Common myeloid progenitor, CD34-positive (primary cell): ENCODE results near the gene PPL.

Source experiments
- CTCF ChIA-PET: fragments of 350-600 bp; sonication (Branson Sonifier 250); formaldehyde crosslinking; loops from one replicate; lab custom pipeline; 2021; ENCODE audit warnings: antibody characterized with exemption; lab: Charles Lee
- POLR2A ChIA-PET: fragments of 350-600 bp; sonication (Branson Sonifier 250); formaldehyde crosslinking; loops from one replicate; lab custom pipeline; 2021; ENCODE audit warnings: antibody characterized with exemption; lab: Charles Lee
- DNase-seq, 3 donors: peaks; one replicate each; pipeline versions ENCODE4 v3.0.0 to v3.0.0-alpha.2; 2013
- H3K27ac ChIP-seq, 2 experiments: 1 replicate in 1 of 2; 2 replicates in 1 of 2; pipeline ENCODE4 v1.7.0; 2013; ENCODE audit warnings: inconsistent platforms in 2 of 2, low read length in 2 of 2, mild to moderate bottlenecking in 2 of 2, low read depth in 1 of 2, moderate library complexity in 1 of 2; ENCODE audit not compliant: severe bottlenecking in 2 of 2, insufficient read depth in 1 of 2, poor library complexity in 1 of 2
- H3K27me3 ChIP-seq, 5 experiments: replicated peaks in 2 of 5; 1 replicate in 3 of 5; 2 replicates in 2 of 5; pipeline versions ENCODE4 v1.6.1 to v1.7.0; 2013; ENCODE audit warnings: low read length in 4 of 5, mild to moderate bottlenecking in 2 of 5, moderate library complexity in 2 of 5, inconsistent platforms in 1 of 5; ENCODE audit not compliant: insufficient read depth in 5 of 5, control insufficient read depth in 4 of 5
- H3K36me3 ChIP-seq, 4 experiments: 1 replicate in 2 of 4; 2 replicates in 2 of 4; pipeline versions ENCODE4 v1.6.1 to v1.7.0; 2013; ENCODE audit warnings: low read length in 3 of 4, control low read depth in 1 of 4, mild to moderate bottlenecking in 1 of 4; ENCODE audit not compliant: control insufficient read depth in 4 of 4, insufficient read depth in 4 of 4
- H3K4me1 ChIP-seq, 4 experiments: 1 replicate in 3 of 4; 2 replicates in 1 of 4; pipeline versions ENCODE4 v1.6.1 to v1.7.1; 2013; ENCODE audit warnings: low read length in 3 of 4, mild to moderate bottlenecking in 3 of 4, control low read depth in 1 of 4, inconsistent platforms in 1 of 4, moderate library complexity in 1 of 4; ENCODE audit not compliant: control insufficient read depth in 4 of 4, insufficient read depth in 4 of 4; ENCODE audit errors: control extremely low read depth in 1 of 4
- H3K4me3 ChIP-seq, 7 experiments: 1 replicate in 4 of 7; 2 replicates in 3 of 7; pipeline versions ENCODE4 v1.5.1 to v1.7.0; 2013; ENCODE audit warnings: mild to moderate bottlenecking in 7 of 7, low read length in 6 of 7, moderate library complexity in 6 of 7, inconsistent platforms in 2 of 7, low read depth in 2 of 7, control low read depth in 1 of 7; ENCODE audit not compliant: insufficient read depth in 4 of 7, control insufficient read depth in 1 of 7; ENCODE audit errors: extremely low read depth in 1 of 7
- H3K9me3 ChIP-seq, 5 experiments: 1 replicate in 4 of 5; 2 replicates in 1 of 5; pipeline versions ENCODE4 v1.6.1 to v1.7.1; 2013; ENCODE audit warnings: low read length in 4 of 5, mild to moderate bottlenecking in 2 of 5, inconsistent platforms in 1 of 5, low read depth in 1 of 5, moderate library complexity in 1 of 5; ENCODE audit not compliant: control insufficient read depth in 4 of 5, insufficient read depth in 2 of 5; ENCODE audit errors: control extremely low read depth in 1 of 5
- WGBS: methylation state at CpG from one replicate; pipeline ENCODE4 v1.1.5; 2013; ENCODE audit not compliant: insufficient coverage; 5-methylcytosine and 5-hydroxymethylcytosine counted together

PPL gene

GRCh38 chr16:4876646-4877379 lies 60.1 kb downstream of the PPL start:
- Histone ChIP-seq H3K27me3 (no peaks in the 10 kb centered on the region), H3K27ac (no peak overlapping the region), H3K4me1 (no peaks in the 10 kb centered on the region), H3K9me3 (no peaks in the 10 kb centered on the region), H3K36me3 (peaks cover 28 to 94% (median 78%) of the 10 kb centered on the region in 4 experiments), H3K4me3 (no peak overlapping the region)
- CTCF ChIA-PET = no interaction called here
- POLR2A ChIA-PET = no interaction called here
- 97% methylated on average over 9 of the region's 11 CpGs for WGBS
- no peak for DNase-seq

GRCh38 chr16:4874666-4875065 lies 62.3 kb downstream of the PPL start:
- Histone ChIP-seq H3K9me3 (no peaks in the 10 kb centered on the region), H3K36me3 (peaks cover 23 to 92% (median 70%) of the 10 kb centered on the region in 4 experiments), H3K27ac (no peak overlapping the region), H3K4me1 (no peaks in the 10 kb centered on the region), H3K4me3 (no peak overlapping the region), H3K27me3 (no peaks in the 10 kb centered on the region)
- ChIA-PET POLR2A (no interaction called here), CTCF (interaction anchor here (1.0 to 2.1 kb wide), 3 partner anchors 10 to 13 kb away, joined by 4 to 7 read pairs (median 7); no protein-coding TSS in a partner anchor)
- WGBS = 97% methylated on average over 6 of the region's 8 CpGs
- DNase-seq = no peak

GRCh38 chr16:4873091-4873490 lies 63.9 kb downstream of the PPL start:
- no peaks in the 10 kb centered on the region for H3K9me3 ChIP-seq
- H3K4me3 ChIP-seq = no peak overlapping the region
- H3K27me3 ChIP-seq = no peaks in the 10 kb centered on the region
- peaks cover 17 to 92% (median 72%) of the 10 kb centered on the region in 4 experiments for H3K36me3 ChIP-seq
- no peaks in the 10 kb centered on the region for H3K4me1 ChIP-seq
- ChIA-PET CTCF (interaction anchor here (0.9 to 2.1 kb wide), 4 partner anchors 8 to 80 kb away, joined by 3 to 7 read pairs (median 5); no protein-coding TSS in a partner anchor), POLR2A (no interaction called here)
- 100% methylated on average over 3 of the region's 3 CpGs for WGBS
- no peak overlapping the region for H3K27ac ChIP-seq
- DNase-seq = no peak

GRCh38 chr16:4871071-4871470 lies 65.9 kb downstream of the PPL start:
- ChIA-PET CTCF (no interaction called here), POLR2A (no interaction called here)
- H3K27me3 ChIP-seq = no peaks in the 10 kb centered on the region
- no peaks in the 10 kb centered on the region for H3K4me1 ChIP-seq
- no peak overlapping the region for H3K27ac ChIP-seq
- peaks cover 22 to 88% (median 64%) of the 10 kb centered on the region in 4 experiments for H3K36me3 ChIP-seq
- WGBS = 93% methylated on average over 4 of the region's 4 CpGs
- H3K9me3 ChIP-seq = no peaks in the 10 kb centered on the region
- no peak overlapping the region for H3K4me3 ChIP-seq
- DNase-seq = no peak

GRCh38 chr16:4870138-4870671 lies 66.7 kb downstream of the PPL start:
- DNase-seq = no peak
- Histone ChIP-seq H3K4me3 (no peak overlapping the region), H3K36me3 (peaks cover 18 to 81% (median 59%) of the 10 kb centered on the region in 4 experiments)

GRCh38 chr16:4869147-4869805 lies 67.7 kb downstream of the PPL start:
- ChIA-PET CTCF (no interaction called here), POLR2A (interaction anchor here (0.7 kb wide), 1 partner anchor 173 kb away, joined by 3 read pairs; no protein-coding TSS in a partner anchor)
- no peak overlapping the region for H3K27ac ChIP-seq
- 90% methylated on average over 13 of the region's 13 CpGs for WGBS
- H3K4me1 ChIP-seq = no peaks in the 10 kb centered on the region
- no peaks in the 10 kb centered on the region for H3K27me3 ChIP-seq
- no peak overlapping the region for H3K4me3 ChIP-seq
- H3K9me3 ChIP-seq = no peaks in the 10 kb centered on the region
- peaks cover 18 to 75% (median 51%) of the 10 kb centered on the region in 4 experiments for H3K36me3 ChIP-seq
- DNase-seq = no peak

More at GRCh38 chr16:4870138-4870671, 66.7 kb downstream of the PPL start:
- no peaks in the 10 kb centered on the region for H3K4me1 ChIP-seq
- H3K9me3 ChIP-seq = no peaks in the 10 kb centered on the region
- POLR2A ChIA-PET = interaction anchor here (0.6 to 0.7 kb wide), 2 partner anchors 113 to 174 kb away, joined by 3 read pairs; no protein-coding TSS in a partner anchor
- H3K27me3 ChIP-seq = no peaks in the 10 kb centered on the region
- WGBS = 98% methylated on average over 21 of the region's 21 CpGs
- CTCF ChIA-PET = interaction anchor here (0.6 kb wide), 1 partner anchor 158 kb away, joined by 3 read pairs; no protein-coding TSS in a partner anchor
- H3K27ac ChIP-seq = no peak overlapping the region
